Measurements from ENCODE around the gene TBX10.
"Not testable (repeated sequence)": the region's sequence is repeated elsewhere in the genome, so short reads cannot be mapped to it uniquely, and the experiment has no call there.

Gene TBX10

DNA sequence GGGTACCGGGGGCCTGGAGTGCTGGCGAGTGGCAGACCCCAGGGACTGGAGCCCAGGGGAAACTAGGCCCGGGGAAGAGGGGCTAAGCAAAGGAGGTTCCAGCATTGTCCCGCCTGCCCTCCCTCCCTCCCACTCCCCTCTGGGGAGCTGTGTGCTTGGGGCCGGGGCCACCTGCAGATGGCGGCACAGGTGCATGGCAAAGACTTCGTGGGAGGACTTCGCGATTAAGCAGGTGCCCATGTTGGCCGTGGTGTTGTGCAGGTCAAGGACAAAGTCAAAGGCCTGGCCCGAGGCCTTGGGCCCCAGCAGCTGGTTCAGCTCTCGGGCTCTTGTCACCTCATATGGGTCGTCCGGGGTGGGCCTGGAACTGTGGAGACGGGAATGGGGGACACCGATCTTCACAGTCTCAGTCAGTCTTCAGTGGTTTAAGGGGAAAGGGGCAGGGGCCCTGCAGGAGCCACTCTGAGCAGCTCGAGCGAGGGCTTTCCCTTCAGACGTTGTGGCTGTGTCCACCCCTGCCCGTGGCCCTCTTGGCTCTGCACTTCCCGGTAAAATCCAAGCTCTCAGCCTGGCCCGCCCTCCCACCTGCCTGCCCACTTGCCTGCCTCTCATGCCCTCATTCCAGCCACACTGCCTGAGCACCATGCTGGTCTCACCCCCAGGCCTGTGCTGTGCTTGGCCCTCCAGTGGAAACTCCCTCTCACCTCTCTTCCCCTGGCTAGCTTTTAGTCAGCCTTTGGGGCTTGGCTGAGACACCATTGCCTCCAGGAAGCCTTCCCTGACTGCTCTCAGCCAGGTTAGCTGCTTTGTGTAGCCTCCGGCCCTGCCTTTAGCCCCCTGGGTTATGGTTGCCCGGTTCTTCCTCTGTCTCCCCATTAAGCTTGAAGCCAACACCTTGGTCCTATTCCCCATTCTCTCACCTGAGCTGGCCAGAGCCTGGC is 6.2 kb upstream of the TBX10 start:
- DNase-seq (ENCODE audit: low read depth): no peak

DNA sequence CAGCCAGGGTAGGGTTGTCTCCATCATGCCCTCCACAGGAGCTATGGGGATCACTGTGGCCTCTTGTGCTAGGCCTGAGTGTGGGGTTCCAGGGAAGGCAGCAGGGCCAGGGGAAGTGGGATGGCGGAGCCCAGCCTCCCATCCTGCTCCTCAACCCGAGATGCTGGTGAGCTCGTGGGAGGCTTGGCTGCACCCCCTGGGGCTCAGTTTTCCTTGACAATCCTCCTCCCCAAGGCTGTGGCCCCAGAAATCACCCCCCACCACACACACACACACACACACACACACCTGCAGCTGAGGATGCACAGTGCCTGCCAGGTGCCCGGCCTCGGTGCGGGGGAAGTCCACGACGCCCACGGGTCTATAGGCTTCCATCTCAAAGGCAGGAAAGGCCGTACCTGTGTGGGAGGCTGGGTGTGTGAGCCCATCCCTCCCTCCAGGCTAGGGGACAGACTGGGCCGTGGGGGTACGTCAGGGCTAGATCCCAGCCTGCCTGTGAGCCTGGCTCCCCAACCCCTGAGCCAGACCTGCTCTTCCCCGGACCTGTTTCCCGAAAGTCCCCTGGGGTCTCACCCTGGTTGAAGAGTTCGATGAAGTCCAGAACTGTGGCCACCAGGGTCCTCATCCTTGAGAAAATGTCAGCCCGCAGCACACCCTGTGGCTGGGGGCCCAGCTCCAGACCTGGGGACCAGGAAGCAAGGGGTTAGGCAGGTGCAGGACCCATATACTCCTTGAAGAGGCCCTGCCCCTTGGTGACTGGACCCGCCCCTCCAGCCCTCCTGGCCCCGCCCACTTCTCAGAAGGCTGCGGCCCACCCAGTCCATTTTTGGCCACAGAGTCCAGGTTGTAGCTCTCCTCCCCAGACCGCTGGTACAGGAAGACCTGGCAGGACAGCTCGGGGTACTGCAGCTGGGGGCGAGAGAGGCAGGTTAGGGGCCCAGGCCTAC is 5.2 kb upstream of the TBX10 start:
- no peak for DNase-seq (ENCODE audit: low read depth)

DNA sequence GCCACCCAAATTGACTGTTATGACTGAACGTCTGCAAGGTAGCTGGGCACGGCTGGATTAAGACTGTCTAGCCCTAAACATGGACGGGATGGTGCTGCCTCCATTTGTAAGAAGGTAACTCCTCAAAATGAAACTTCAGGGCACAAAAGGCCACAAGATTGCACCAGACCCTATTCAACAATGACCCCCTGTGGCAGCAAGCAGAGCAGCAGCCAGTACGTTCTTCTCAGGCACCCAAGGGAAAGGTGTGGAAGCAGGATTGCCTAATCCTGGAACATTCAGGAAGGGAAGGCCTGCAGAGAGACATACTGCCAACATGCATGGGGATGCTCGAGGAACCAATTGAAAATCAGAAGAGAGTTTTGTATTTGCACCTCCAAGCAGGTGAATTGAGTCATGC is 4.5 kb upstream of the TBX10 start:
- no peak for DNase-seq (ENCODE audit: low read depth)

DNA sequence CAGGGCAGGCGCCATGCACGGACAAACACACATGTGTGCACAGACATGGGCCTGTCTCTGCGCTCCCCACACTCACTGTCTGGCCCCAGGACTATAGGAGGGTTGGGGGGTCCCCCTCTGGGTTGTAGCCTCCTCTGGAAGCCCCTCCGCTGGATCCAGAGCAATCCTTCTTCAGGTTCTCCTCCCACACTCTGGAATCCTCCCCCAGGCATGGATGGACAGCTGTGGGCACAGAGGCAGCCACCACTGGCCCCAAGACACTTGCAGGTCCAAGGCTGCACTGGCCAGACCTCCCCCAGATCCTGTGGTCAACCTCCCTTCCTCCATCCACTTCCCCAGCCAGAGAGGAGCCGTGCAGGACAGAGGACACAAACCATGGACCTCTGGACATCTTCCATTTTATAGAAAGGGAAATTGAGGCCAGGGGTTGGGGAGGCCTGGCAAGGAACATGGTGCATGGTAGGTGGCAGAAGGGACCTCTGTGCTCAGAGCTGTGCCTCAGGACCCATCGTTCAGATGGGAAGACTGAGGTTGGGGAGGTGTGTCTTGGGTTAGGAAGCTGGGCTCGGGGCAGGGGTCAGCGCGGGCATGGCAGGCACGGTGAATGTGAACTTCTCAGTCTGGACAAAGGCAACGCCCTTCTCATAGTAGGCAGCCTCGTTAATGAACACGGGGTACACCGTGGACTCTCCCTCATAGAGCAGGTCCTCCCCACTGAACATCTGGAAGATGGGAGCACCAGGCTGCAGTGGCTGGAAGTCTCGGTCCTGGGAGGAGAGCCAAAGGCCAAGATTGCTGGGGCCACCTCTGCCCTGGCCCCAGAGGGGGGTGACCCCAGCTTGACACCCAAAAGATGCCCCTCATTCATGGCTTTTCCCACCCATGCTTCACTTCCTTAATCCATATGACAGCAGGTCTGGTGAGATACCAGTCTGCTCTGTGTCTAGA is 2.9 kb upstream of the TBX10 start:
- DNase-seq (ENCODE audit: low read depth): no peak

DNA sequence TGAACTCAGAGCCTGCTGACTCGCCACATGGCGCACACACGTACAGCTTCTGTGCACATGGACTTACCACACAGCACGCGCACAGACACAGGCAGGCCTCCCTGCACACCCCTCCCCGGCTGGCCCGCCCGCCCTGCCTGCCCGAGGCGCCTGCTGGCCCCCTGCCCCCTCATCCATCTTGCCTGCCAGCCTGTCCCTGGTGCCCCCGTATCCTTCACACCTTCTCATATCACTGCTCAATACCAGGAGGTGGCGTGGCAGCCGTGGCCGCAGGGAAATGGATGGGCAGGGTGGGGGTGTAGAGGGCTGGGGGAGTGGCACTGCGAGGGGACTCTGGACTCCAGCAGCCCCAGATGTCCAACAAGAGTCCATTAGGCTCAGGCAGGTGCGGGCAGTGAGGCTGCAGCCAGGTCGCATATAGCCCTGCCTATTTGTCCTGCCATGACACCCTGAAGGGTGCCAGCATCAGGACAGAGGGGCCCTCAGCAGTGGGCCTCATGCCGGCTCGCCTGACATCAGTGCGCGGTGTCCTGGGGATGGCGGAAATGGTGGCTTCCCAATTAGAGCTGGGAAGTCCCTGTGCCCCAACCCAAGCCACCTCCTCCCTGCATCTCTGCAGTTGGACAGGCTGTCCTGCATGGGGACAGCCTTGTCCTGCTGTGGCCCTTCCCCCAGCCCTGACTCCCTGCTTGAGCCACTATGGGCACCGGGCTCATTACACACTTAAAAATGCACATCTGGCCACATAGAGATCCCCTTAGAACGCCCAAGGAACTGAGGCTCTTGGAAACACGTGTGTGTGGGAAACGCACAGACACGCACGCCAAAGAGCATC is 2.0 kb upstream of the TBX10 start:
- no peak for DNase-seq (ENCODE audit: low read depth)

DNA sequence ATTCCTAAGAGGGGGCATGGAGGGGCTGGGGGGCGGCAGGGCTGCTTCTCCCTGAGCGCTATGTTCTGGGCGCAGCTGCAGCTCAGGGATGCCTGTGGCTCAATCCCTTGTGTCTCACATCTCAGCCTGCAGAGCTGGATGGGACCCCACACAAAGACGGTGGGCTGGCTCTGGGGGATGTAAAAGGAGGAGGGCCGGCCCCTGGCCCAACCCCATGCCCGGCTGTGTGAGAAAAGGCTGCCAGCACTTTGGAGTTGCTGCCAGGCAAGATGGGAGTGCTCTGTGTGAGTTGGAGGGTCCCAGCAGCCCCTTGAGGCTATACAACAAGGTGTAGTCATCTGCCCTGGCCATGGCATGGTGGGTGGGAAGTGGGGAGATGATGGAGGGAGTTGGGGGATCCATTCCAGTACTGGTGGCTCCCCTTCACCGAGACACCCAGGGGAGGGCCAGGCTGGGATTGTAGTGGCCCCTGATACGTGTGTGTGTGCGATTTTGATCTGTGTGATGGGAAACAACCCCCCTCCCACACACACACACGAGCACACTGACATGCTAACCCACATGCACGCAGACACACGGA is 1.3 kb upstream of the TBX10 start:
- no peak for DNase-seq (ENCODE audit: low read depth)

DNA sequence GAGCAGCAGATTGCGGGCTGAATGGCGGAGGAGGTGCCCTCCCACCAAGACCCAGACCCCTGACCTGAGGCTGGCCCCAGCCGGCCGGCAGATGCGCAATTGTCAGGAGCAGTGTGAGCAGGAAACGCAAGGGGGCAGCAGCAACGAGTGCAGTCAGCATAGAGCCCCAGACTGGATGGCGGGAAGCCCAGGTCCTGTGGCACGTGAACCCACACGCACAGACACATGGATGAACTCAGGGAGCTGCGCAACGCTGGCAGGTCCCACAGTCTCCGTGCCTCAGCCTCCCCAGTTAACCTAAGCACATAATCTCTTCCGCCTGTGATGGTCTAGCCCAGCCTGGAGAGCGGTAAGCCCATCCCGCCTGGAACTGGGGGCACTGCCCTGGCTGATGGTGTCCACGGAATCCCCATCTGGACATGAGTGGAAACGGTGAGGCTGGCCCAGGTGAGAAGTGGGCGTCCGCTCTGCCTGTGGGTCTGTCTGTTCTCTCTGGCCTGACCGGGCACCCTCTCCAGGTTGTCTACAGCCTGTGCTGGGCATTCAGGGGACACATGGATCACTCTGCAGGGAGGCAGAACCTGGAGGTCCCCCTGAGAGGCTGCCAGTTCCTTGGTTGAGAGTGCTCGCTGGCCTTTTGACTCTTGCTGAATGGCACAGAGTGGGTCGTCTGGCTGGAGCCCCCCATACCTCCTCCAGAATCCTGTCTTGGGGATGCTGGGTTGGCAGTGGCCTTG is 626 bp upstream of the TBX10 start:
- no peak for DNase-seq (ENCODE audit: low read depth)

DNA sequence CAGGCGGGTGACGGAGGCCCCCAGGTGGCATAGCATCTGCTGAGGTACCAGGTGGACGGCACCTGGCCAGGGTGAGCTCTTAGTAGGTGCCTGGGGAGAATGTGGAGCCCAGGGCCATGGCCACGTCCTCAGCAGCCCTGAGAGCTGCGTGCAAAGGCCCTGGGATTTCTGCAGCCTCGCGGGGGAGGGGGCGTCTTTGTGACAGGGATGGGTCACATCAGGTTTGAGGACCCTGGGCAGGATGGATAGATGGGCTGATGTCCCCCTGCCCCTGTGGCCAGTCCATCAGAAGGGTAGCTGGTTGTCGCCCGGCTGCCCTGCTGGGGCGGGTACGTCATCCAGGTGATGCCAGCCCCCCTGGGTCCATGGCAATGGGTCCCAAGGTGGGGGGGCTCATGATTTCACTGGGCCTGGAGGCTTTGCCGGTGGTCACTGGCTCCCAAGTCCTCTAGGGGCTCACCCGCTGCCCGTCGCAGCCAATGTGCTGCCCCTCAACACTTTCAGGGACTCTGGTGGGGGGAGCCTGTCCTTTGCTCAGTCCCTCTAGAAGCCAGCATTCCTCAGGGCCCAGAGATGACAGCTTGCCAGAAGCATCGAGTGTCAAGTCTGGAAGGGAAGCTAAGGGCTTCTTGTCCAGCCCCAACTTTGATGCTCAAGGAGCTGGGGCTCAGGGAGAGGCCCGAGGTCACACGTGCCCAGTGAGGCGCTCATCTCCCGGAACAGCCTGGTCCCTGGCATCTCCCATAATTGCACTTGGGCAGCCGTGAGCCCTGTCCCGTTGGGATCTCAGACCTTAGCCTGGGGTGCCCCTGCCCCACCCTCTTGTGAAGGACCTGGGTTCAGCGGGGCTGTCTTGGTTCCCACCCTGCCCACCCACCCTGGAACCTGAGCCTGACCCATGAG is 777 bp downstream of the TBX10 start:
- DNase-seq (ENCODE audit: low read depth): no peak

DNA sequence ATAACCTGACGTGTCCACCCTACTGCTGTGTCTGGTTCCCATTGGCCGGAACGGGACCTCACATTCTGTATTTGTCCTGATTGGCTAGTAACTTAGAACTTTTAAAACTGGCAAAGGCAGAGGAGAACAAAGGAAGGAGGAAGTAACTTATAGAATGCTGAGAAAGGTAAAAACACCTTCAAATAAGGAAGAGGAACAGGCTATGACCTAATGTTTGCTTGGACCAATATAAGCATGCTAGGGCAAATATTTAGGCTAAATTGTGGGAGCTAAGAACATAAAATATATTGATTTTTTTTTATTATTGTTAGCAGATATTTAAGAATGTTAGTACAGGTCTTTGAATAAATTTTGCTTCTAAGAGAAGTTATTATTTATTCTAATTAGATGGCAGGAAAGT is 2.1 kb downstream of the TBX10 start:
- DNase-seq (ENCODE audit: low read depth): not testable (repeated sequence)

DNA sequence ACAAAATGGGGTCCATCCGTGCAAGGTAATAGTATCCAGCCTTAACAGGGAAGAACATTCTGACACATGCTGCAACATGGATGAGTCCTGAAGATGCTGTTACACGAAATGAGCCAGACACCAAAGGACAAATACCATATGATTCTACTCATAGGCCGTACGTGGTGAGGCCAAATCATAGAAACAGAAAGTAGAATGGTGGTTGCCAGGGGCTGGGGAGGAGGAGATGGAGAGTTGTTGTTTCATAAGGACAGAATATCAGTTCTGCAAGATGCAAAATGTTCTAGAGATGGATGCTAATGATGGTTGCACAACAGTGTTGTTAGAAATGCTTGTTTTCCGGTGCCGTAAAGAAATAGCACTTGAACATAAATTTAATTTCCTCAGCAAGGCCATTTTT is 2.6 kb downstream of the TBX10 start:
- DNase-seq (ENCODE audit: low read depth): no peak

DNA sequence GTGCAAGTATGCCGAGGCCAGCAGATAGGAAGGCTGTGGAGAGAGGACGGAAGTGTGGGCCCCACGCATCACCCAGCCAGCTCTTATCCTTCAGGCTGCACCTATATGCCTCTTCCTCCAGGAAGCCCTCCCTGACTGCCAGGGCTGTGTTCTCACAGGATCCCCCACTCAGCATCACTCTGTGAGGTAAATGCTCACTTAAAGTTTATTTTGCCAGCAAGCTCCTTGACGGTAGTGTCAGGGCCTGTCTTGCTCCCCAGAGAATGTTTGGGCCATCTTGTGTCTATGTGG is 4.4 kb downstream of the TBX10 start:
- no peak for DNase-seq (ENCODE audit: low read depth)

DNA sequence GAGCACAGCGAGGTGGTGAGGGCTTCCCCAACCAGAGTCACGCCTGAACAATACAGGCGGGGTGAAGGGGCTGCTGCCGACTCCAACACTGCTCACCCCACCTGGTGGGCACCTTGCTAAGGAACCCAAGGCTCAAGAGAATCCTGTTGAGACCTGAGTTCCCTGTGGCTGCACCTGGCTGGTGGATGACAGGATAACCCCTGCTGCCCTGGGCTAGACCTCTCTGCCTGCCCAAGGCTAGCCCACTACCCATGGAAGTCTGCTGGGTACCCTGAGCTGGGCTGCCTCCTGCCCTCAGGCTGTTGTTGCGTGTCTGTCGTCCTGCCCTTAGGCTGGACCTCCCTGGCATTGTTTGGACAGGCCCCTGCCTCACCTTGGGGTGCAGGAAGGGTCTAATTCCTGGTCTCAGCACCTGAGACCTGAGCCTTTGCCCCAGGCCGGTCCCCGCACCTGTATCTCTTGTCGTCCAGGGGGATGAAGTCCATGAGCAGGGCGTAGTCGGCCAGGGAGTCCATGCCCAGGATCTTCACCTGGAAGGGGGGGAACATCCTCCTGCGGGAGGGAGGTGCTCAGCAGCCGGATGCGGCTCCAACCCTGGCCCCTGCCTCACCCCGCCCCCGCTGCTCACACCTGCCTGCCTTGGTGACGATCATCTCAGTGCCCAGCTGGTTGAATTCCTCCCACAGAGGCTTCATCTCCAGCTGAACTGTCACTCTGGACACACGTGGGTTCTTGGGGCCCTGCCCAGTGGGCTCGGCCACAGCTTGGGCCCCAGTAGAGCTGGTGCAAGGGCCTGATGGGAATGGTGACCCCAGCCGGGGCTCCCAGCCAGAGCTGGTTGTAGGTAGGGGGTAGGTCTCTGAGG is 5.0 kb downstream of the TBX10 start:
- DNase-seq (ENCODE audit: low read depth): no peak

DNA sequence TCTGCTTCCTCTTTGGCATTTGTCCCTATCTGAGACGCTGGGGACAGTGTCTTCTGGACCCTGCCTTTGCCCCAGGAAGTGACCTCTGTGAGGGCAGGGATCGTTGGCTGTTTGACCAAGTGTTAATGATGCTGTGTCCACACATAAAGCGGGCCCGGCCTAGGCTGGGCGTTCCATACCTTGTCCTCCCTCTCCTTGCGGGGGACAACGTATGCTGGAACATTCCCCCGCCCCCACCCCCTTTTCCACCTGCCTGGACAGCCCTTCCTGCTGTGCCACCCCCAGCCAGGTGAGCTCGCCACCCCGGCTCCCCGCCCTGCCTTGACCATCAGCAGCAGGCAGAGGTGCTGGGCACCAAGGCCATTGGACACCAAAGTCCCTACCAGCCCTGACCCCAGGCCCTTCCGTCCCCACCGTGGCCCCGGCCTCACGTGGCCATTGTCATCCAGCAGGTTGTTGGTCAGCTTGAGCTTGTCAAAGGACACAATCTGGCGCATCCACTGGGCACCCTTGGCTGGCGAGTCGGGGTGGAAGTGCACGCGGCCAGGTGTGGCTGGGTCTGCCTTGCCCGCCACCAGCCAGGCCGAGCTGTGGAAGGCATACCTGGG is 5.7 kb downstream of the TBX10 start:
- DNase-seq (ENCODE audit: low read depth): no peak

DNA sequence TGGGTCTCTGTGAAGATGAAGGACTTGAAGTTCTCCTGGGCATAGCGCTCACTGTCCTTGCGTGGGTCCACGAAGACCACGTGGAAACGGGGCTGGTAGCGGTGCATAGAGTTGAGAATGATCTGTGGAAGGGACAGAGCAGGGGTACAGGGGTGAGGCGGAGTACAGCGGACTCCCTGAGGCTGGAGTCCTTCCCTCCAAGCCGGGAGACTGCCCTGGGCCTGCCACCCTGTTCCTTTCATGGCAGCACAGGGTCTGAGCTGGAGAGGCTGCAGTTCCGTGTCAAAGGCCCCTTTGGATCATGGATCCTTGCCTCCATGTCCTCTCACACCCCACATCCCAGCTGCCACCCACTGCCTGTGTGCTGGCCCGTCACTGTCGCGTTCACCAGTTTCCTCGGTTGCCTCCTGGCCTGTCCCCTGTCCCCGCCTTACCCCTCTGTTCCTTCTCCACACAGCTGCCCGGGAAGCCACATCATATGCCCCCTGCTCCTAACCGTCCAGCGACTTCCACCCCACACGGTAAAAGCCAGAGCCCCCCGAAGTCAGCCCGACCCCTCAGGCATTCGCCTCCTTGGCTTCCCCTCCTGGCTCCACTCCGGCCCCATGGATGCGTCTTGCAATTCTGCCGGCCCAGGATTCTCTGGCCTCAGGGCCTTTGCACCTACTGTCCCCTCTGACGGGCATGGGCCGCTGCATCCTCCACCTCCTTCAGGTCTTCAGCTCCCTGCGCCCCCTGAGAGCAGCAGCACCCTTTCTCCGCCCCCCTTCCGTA is 6.4 kb downstream of the TBX10 start:
- DNase-seq (ENCODE audit: low read depth): no peak

DNA sequence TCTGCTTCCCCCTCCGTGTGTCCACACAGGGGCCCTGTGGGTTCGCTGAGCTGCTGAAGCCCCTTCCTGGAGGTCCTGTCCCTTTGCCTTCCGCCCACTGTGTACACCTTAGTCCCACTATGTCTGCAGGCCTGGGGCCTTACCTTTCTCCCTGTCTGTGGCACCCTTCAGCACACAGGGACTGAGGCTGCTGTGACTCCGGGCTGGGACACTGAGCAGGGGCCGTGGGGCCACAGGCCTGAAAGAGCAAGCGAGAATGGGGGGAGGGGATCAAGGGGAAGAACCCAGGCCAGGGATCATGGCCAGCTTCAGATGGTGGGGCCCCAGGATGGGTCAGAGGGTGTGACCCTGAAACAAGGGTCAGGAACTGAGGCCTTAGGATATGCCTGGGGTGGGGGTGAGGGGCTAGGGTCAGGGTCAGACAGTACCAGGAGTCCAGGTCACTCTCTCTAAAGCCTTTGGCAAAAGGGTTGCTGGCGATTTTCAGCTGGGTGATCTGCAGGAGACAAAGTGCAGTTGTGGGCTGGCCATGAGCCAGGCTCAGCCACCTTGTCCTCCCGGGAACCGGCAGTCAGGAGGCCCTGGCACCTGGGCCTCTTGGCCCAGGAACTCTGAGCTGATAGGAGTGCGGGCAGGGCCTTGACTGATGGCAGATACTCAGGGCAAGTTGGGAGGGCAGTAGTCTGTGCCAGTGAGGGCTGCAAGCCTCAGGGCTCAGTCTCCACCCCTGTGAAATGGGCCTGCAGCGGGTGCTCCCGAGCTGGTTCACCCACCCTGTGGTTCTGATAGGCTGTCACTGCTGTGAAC is 7.2 kb downstream of the TBX10 start:
- DNase-seq (ENCODE audit: low read depth): no peak

DNA sequence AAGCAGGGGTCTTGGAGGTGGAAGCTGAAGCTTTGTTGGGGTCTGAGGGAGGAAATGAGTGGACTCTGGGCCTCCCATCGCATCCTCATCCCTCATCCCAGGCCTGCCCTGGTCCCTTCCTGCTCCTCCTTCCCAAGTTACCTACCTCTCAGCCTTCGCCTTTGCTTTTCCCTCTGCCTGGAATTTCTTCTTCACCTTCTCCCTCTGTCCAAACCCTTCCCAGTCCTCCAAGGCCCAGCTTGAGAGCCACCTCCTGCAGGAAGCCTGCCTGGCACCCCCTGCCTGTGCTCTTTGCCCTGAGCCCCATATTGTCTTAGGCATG is 7.7 kb downstream of the TBX10 start:
- no peak for DNase-seq (ENCODE audit: low read depth)
